HG03066 (cell line): ENCODE measurements around the gene ZNF397.

Experiments
- ATAC-seq: cut with Tn5 transposase; IDR thresholded peaks from one replicate; pipeline ENCODE4 v1.9.1; 2021; ENCODE audit warnings: low read depth; ENCODE audit not compliant: unreplicated experiment

The ZNF397 gene

DNA sequence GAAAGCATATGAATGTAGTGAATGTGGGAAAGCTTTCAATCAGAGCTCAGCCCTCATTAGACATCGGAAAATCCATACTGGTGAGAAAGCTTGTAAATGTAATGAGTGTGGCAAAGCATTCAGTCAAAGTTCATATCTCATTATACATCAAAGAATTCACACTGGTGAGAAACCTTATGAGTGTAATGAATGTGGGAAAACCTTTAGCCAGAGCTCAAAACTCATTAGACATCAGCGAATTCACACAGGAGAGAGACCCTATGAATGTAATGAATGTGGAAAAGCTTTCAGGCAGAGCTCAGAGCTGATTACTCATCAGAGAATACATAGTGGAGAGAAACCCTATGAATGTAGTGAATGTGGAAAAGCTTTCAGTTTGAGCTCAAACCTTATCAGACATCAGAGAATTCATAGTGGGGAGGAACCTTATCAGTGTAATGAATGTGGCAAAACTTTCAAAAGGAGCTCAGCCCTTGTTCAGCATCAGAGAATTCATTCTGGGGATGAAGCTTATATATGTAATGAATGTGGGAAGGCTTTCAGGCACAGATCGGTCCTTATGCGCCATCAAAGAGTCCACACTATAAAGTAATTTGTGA is 5.0 kb downstream of the ZNF397 start:
- ATAC-seq = no peak

DNA sequence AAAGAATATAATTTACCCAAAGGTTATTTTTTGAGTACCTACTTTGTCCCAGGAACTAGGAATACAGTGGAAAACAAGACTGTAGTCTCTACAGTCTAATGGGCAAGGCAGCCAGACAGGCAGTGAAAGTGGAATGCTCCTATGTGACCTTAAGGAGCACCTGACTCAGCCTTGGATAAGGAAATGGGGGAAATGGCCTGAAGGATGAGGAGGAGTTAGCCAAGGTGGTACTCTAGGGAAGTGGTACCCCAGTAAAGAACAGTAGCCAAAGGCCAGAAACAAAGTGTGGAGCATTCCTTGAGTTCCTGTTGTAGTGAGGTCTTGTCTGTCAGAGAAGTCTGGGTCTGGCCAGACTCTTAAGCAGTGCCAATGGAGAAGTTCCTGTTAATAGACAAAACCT is 6.0 kb downstream of the ZNF397 start:
- no peak for ATAC-seq

DNA sequence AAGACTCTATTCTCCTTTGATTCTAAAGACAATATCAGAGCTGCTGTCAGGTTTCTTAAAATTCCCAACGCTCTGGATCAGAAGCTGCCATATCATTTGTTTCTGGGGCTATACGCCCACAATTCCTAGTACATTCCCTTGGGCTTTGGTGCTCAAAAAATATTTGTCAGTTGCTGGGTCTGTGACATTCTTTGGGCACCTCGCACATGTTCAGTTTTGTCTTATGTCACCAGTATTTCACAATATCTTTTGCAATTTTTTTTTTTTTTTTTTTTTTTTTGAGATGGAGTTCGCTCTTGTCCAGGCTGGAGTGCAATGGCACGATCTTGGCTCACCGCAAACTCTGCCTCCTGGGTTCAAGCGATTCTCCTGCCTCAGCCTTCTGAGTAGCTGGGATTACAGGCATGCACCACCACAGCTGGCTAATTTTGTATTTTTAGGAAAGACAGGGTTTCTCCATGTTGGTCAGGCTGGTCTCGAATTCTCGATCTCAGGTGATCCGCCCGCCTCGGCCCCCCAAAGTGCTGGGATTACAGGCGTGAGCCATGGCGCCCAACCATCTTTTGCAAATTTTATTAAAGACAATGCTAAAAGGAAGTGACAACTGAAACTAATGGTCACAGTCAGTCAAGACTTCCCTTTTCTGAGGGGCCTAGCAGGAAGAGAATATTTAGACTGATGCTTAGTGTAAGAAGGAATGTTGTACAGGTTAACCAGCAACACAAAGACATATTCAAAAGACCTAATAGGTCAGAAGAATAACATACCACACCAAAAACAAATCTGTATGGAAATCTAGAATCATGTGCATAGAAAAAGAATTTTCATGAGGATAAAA is 6.8 kb downstream of the ZNF397 start:
- ATAC-seq = no peak

DNA sequence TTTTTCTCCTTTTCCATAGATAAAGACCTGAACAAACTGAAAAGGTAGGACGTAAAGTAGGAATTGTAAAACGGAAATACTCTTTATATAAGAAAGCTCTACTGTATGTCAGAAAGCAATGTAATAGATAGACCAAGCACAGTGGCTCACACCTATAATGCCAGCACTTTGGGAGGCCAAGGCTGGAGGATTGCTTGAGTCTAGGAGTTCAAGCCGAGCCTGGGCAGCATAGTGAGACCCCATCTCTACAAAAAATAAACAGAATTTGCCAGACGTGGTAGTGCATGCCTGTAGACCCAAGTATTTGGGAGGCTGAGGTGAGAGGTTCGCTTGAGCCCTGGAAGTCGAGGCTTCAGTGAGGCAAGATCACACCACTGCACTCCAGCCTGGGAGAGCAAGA is 7.6 kb downstream of the ZNF397 start:
- no peak for ATAC-seq

DNA sequence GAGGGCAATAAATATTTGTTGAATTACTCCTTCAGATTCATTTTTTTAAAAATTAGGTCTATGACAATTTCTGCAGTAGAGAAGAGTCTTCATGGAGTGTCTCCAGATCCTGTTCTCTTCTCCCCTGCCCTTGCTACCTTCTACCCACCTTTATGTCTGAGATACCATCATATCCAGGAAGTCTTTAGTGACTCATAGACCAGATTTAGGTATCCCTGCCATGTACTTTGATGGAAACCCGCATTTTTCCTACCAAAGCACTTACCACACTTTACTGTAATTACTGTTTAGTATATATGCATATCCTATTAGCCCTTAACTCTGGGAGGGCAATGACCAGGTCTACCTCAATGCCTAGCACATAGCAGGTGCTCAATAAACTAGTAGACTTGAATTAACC is 11.6 kb downstream of the ZNF397 start:
- no peak for ATAC-seq

DNA sequence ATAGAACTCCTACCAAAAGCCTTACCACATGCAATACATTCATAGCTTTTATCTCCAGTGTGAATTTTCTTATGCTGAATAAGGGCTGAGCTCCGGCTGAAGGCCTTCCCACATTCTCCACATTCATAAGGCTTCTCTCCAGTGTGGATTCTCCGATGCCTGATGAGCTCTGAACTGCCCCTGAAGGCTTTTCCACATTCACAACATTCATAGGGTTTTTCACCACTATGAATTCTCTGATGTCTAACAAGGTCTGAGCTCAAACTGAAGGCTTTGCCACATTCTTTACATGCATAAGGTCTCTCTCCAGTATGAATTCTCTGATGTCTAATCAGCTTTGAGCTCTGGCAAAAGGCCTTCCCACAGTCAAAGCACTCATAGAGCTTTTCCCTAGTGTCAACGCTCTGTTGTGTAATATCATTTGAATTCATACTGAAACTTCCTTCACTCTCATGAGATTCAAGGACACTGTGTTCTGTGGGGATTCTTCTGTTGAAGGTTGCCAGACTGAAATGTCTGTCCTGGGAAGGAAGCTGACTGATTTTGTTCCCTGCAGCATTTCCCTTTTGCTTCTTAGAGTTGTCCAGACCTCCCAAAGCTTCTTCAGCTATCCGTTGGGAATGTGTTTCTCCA is 12.9 kb downstream of the ZNF397 start:
- ATAC-seq = no peak

DNA sequence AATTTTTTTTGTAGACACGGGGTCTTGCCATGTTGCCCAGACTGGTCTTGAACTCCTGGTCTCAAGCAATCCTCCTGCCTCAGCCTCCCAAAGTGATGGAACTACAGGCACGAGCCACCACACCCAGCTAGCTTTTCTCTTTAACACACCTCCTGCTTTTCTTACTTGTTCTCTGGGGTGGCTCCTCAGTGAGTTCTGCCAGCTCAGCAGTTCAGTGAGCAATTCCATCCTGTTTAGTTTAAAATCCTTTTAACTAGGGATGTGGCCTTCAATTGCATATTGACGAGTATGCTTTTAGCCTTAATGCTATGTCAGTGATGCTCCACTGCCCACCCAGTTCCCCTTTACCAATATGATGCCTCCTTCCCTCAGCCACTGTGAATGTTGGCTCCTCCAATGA is 16.1 kb downstream of the ZNF397 start:
- ATAC-seq = no peak

DNA sequence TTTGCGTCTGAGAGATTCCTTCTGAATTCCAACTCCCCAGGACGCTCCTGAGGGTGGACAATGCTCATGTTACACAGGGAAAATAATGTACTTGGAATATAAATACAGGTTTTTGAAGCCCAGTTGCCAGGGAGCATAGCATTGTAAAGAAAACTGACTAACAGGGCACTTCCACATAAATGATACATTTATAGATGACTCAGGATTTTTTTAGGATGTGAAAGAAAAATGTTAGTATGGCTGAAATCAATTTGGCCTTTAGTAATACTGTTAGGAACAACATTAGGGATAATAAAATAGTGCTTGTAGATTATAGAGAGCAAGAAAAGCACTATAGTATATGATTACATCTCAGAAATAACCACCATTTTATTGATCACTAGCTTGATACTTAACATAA is 23.6 kb downstream of the ZNF397 start:
- ATAC-seq = no peak

DNA sequence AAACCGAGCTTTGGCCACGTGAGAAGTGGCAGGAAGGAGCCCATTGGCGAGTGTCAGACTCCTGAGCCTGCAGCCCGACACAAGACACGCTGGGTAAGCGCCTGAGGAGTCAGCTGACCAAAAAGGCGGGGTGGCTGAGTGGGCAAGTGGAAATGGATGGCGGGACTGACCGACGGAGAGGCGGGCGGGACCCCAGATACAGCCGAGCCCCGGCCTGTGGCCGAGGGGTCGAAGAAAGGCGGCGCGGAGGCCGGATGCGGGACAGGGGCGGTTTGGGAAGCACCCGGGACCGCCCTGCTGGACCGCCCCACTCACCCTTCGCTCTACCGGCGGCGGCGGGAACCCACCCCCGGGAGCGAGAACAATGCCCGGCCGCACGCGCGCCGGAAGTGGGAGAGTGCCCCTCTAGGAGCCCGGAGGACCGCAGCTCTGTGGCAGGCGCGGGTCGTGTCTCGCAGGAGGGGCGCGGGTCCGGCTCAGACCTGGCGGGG is 26.4 kb downstream of the ZNF397 start:
- ATAC-seq = peak; percentile 56

DNA sequence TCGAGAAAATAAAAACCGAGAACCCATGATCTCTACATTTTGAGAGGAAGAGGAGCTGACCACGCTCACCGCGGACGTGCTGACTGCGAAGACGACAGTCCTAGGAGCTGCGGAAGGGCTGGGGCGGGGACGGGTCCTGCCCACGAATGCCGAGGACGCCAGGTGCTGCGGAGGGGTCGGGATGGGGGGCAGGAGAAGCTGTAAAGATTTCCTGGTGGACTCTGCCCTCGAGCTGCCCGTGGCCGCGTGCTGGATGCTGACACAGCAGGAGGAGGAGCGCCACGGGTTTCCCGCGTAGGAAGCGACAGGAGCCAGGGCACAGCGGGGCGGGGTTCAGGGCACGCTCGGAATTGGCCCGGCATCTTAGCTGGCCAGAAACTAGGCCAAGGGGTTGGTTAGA is 27.0 kb downstream of the ZNF397 start:
- no peak for ATAC-seq

DNA sequence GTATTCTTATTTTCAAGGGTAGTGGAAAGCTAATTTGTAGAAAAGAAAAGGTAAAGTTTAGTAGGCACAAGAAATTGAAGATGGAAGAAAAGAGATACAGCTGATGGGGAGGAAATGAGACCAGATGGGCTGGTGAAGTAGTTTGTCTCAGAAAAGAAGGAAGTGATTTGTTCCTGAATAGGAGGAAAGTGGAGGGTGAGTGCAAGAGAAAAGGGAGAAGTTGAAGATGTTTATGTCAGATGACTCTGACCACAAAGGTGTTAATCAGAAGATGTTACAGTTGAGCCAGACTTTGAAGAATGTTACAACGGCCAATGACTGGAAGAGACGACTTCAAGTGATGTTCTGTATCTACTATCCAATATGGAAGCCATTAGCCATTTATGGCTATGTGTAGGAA is 28.0 kb downstream of the ZNF397 start:
- ATAC-seq = no peak

DNA sequence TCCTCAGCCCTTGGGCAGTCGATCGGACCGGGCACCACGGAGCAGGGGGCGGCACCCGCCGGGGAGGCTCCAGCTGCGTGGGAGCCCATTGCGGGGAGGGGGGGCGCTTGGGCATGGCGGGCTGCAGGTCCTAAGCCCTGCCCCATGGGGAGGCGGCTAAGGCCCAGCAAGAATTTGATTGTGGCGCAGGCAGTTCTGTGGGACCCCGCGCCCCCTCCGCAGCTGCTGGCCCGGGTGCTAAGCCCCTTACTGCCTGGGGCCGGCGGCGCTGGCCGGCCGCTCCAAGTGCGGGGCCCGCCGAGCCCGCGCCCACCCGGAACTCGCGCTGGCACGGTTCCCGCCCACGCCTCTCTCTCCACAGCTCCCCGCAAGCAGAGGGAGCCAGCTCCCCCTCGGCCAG is 30.8 kb downstream of the ZNF397 start:
- ATAC-seq = no peak

DNA sequence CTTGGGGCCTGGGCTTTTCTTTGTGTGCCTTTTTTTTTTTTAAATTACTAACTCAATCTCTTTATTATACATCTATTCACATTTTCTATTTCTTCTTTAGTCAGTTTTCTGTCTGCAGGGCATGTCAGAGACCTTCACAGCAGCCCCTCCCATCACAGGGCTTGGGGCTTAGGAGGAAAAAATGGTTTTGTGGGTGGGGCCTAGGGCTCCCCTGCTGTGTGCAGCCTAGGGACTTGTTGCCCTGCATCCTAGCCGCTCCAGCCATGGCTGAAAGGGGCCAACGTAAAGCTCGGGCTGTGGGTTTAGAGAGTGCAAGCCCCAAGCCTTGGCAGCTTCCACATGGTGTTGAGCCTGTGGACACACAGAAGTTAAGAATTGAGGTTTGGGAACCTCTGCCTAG is 35.4 kb downstream of the ZNF397 start:
- ATAC-seq = no peak

DNA sequence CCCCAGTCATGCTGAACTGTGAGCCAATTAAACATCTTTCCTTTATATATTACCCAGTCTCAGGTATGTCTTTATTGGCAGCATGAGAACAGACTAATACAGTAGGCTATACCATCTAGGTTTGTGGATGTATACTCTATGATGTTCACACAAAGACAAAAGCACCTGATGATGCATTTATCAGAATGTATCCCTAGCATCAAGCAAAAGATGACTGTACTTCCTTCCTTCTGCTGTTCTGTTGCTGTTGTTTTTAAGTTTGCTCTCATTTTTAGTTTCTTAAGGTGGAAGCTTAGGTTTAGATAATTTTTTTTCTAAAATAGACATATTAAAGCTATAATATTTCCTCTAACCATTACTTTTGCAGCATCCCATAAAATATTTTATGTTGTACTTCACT is 36.8 kb downstream of the ZNF397 start:
- ATAC-seq = no peak

DNA sequence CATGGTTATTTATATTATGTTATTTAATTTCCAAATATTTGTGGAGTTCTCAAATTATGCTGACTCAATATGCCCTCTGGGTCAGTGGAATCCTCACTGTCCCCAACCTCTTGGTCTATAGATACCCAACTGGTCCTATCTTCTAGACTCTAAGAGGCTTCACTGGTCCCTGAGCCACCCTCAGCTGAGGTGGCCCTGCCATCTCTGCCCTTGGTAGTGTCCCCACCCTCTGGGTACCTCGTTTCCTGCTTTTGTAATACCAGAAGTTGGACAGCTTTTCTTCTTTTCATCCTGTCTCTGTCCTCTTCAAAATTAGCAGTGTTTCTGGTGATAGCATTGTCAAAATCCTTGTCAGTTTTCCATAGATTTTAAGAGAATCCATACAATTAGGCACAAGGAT is 37.3 kb downstream of the ZNF397 start:
- ATAC-seq = no peak

DNA sequence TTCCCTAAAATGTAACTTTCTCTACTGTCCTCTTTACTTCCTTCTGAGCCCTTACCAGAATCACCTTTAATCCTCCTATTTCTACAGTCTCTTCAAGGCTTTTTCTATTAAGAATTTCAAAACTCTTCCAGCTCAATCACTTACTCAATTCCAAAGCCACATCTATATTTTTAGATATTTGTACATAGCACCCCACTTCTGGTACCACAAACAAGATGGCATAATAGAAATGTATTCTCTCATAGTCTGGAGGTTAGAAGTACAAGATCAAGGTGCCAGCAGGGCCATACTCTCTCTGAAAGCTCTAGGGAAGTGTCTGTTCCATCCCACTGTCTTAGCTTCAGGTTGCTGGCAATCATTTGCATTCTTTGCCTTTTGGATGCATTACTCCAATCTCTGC is 38.1 kb downstream of the ZNF397 start:
- ATAC-seq = no peak

DNA sequence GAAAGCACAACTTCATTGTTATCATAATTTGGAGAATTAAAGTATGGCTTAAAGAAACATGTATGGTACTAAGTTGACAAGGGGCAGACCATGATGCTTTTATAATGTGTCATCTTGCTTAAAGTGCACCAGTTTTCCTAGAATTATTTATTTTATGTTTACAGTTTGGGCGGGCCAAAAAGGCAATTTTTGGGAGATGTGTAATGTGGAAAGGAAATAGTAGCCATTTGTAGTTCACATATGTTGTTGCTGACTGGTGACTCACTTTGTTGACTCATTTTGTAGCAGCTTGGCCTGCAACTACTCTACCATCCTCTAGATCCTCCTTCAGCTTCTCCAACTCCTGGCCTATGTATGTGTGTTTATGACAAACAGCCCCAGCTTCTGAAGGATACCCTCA is 41.5 kb downstream of the ZNF397 start:
- no peak for ATAC-seq

DNA sequence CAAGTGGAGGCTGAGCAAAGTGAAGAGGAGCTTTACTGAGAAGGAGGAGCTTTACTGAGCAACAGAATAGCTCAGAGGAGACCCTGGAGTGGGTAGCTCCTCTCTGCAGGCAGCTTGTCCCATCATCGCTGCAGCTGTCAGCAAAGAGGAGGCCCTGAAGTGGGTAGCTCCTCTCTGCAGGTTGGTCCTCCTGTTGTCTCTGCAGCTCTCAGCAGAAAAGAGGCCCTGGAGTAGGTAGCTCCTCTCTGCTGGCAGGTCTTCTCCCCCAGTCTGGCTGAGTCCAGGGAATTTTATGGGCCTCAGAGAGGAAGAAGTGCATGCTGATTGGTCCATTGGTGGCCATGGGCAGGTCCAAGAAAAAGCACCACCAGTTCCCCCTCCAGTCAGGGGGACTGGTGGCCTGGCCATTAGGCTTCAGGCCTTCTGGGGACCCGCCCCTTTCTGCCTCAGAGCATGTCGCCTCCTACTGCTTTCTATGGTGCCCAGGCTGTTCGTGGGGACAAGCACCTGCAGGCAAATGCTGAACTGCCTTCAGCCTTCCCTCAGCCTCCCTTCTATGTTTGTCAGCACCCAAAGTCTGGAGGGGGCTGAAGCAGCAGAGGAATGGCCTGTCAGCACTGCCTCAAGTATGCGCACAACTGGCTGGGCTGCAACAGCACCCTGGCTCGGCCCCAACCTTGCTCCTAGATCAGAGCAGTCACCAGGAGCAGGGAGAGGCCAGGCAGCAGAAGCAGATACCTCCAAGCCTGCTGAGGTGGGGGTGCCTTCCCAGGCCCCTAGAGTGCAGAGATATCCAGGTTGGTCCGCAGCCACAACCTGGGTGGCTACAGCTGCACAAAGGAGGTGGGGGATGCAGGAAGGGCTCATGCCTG is 43.3 kb downstream of the ZNF397 start:
- no peak for ATAC-seq

DNA sequence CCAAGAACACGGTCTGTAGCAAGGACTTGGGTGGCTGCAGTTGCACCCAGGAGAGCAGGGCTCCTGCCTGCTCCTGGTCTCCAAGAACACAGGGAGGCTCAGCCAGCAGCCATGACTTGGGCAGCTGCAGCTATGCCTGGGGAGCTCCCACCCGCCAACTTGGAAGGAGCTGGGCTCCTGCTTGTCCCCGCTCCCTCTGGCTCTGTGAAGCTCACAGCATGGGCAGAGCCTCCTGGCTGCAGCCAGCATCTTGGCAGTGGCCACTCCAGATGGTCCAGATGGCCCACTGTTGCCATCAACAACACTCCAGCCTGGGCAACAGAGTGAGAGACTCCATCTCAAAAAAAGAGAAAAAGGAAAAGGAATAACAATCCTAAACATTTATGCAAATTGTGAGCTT is 44.0 kb downstream of the ZNF397 start:
- ATAC-seq = no peak

DNA sequence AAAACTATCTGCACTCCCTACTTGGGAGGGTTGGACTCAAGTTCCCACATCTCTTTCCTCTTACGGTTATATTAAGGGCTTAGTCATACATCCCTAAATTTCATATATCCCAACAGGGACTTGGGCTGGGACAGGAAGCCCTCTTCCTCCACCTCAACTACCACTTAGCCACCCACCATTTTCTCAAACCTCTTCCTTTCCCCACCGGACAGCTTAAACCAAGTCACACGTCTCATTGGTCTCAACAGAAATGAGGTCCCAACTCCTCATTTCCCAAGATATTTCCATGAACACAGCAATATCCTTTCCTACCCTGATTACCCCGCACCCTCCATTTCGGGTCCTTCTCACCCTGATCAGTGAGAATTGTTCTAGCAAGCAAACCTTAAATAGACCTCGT is 48.5 kb downstream of the ZNF397 start:
- ATAC-seq = peak; percentile 4

DNA sequence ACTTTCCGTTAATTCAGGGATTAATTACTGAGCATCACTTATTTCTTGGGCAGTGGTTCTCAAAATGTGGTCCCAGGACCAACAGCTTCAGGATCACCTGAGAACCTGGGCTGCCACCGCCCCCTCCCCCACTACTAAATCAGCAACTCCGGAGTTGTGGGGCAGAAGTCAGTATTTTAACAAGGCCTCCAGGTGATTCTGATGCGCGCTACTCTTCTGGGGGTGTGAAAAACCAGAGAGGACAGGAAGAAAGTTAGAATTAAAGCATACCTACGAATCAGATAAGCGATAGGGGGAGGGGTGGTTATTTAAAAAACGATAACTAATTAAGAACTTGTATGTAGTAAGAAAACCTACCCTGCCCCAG is 48.9 kb downstream of the ZNF397 start:
- ATAC-seq = peak; percentile 30
